ENCODE results near the gene CDK8. TPM values are rescaled to one million over a fixed set of nuclear protein-coding genes. Genes with fewer than 3 reads are reported as not detected.

The CDK8 gene
- total and polyA plus RNA-seq, 2 experiments from 2014 or later, result 13.6 to 24.0 TPM

- Histone ChIP-seq H3F3A (replicated peaks; ENCODE audit: low read depth) (no peaks in the 10 kb centered on the region), H3K27ac (ENCODE audit: low read depth) (no peak overlapping the region), H3K27me3 (ENCODE audit: insufficient read depth) (no peaks in the 10 kb centered on the region), H3K4me2 (no peak overlapping the region), H3K4me3 (no peak overlapping the region), H4K20me1 (replicated peaks; ENCODE audit: insufficient read depth) (no peaks in the 10 kb centered on the region), H2AFZ (no peak overlapping the region), H3K4me1 (ENCODE audit: insufficient read depth) (no peaks in the 10 kb centered on the region), H3K36me3 (ENCODE audit: insufficient read depth) (peaks cover 6% of the 10 kb centered on the region), H3K79me2 (replicated peaks; ENCODE audit: insufficient read depth) (no peaks in the 10 kb centered on the region), H3K9me2 (ENCODE audit: insufficient read depth) (no peaks in the 10 kb centered on the region; the same call in 1 of the 2 replicates)
- H3K9me3 Mint-ChIP-seq, result peaks cover 36% of the 10 kb centered on the region
- H3K27me3 Mint-ChIP-seq (ENCODE audit: insufficient read depth, low read depth, poor library complexity), result no peaks in the 10 kb centered on the region
- no peak for ATAC-seq
- TF ChIP-seq ZNF331 (CRISPR knock-in tag; IDR thresholded peaks at IDR 0.05; ENCODE audit: low read depth) (no peak), JUNB (IDR thresholded peaks at IDR 0.05; ENCODE audit: unreplicated experiment) (no peak), CTCF (conservative IDR thresholded peaks at IDR 0.05; ENCODE audit: low read depth in 2 of 2) (no peak), REST (IDR thresholded peaks at IDR 0.05; ENCODE audit: unreplicated experiment) (no peak), ZNF114 (CRISPR knock-in tag; IDR thresholded peaks at IDR 0.05) (no peak), POLR2AphosphoS5 (IDR thresholded peaks at IDR 0.05; ENCODE audit: low read depth) (no peak), ETS1 (IDR thresholded peaks at IDR 0.05) (no peak), EZH2 (IDR thresholded peaks at IDR 0.05; ENCODE audit: low read depth, unreplicated experiment) (no peak), CREB1 (CRISPR knock-in tag; IDR thresholded peaks at IDR 0.05; ENCODE audit: low read depth) (no peak), EZH2phosphoT487 (IDR thresholded peaks at IDR 0.05; ENCODE audit: unreplicated experiment) (no peak), NANOG (IDR thresholded peaks at IDR 0.05; ENCODE audit: borderline replicate concordance) (no peak), ZNF462 (CRISPR knock-in tag; IDR thresholded peaks at IDR 0.05) (no peak), STAT1 (IDR thresholded peaks at IDR 0.05; ENCODE audit: unreplicated experiment) (no peak)
- H3K4me1 Mint-ChIP-seq, result no peaks in the 10 kb centered on the region
- H3K27ac Mint-ChIP-seq, result no peak overlapping the region
- no peak overlapping the region for H3K4me3 Mint-ChIP-seq
- H3K36me3 Mint-ChIP-seq (ENCODE audit: low read depth), result peaks cover 23% of the 10 kb centered on the region; the same call in 2 of the 3 replicates
- no peak for DNase-seq (ENCODE audit: low spot score)
Observed at GRCh38 chr13:26435171-26435570, 181.2 kb downstream of the CDK8 start.

Measured in GM23338 (cell line).